ENCODE results near the gene WNT6.
"Not testable (repeated sequence)": the region's sequence is repeated elsewhere in the genome, so short reads cannot be mapped to it uniquely, and the experiment has no call there.

The WNT6 gene

DNA sequence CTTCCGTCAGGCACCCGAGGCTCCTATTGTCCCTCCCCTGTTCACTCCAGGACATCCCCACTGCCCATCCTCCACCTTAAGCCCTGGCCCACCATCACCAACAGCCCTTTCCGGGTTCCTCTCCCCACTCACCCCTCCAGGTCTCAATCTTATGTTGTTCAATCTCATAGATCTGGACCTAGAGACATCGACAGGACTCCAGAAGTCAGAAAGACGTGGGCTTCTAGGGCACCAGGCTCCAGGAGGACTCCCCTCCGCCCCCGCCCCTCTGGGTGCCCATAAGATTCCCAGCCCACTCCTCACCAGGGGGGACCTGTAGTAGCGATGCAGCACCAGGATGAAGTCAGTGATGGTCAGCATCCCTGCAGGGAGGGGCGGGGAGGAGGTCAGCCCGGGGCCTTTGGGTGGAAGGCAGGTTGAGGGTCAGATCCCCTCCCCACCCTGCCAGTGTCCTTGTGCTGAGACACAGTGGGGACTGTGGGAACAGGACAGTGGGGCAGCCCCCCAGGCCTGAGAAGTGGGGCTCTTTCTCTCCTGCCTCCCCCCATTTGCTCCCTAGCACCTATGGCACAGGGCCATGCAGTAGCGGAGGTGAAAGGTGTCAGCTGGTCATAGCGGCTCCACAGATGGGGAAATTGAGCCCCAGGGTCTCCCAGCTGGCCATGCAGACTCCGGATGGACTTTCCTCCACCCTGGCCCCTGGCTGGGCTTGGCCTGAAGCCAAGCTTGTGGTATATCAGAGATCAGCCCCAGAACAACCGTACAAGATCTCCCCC is 31.7 kb upstream of the WNT6 start:
- no peak for DNase-seq
- in situ Hi-C loops (cut with HindIII; ENCODE audit: low pct_ligation_motif_present, low pct_unique_long_range_greater_than_20kb, low sequenced_read_pairs), result no loop called here

DNA sequence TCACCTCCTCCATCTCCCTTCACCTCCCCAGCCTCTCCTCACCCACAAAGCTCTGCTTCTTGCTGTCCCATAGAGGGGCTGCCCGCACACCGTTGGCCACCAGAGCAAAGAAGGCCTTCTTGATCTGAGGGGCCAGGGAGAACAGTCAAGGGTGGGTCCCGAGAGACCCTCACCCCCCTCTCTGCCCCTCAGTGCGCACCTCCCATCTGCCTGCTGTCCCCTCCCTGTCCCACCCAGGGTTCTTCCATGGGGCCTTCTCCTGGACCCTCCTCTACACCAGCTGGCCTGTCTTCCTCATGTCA is 31.2 kb upstream of the WNT6 start:
- in situ Hi-C loops (cut with HindIII; ENCODE audit: low pct_ligation_motif_present, low pct_unique_long_range_greater_than_20kb, low sequenced_read_pairs), result no loop called here
- DNase-seq, result no peak

DNA sequence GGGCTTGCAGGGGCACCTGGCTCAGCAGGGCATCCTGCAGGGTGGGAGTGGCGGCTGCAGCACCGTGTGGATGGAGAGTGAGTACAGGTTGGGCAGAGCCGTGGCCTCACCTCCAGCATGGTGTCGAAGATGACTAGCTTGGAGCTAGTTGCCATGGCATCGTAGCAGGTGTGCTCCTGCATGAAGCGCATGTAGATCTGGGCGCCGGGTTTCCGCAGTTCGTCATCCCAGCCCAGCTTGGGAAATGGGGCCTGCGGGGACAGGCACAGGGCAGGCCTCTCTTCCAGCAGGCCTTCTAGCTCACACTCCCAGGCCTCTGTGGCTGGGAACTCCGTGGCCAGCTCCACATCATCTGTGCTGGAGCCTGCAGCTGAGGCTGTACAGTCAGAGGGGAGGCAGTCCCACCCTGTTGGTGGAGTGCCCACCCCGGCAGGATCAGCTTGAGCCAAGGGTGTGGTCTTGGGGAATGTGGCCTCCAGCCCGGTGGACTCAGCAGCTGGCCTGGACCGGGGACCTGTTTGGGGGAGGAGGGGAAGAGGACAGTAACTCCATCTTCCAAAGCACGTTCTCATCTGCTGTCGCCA is 29.6 kb upstream of the WNT6 start:
- in situ Hi-C loops (cut with HindIII; ENCODE audit: low pct_ligation_motif_present, low pct_unique_long_range_greater_than_20kb, low sequenced_read_pairs), result no loop called here
- no peak for DNase-seq

DNA sequence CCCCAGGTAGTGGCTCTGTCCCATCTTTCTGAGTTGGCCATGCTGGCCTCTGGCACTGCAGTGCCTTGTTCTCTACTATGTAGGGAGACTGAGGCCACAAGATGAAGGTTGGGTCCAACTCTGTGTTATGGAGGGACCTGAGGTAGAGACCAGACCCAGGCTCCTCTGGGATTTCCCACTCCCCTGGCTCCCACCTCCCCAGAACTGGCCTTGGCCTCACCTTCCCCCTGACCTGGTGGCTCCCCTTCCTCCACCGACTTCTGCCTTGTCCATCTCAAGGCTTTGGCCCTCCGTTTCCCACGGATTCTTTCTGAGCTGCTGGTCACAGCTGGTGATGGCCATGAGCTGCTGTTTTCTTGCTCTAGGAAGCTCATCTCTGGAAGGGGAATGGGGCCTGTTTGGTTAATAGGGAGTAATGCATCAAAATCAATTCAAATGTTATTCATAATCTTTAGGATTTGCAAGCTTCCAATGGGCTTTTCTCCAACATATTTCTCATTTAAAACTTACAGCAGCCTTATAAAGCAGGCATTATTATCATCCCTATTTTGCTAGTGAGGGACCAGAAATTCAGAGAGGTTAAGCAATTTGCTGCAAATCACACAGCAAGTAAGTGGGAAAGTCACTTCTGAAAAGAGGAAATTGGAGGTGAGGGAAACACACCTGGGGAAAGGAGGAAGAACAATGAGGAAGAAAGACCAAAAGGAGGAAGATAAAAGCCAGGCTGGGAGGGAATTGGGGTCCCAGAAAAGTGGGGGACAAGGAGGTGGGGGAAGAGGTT is 28.9 kb upstream of the WNT6 start:
- in situ Hi-C loops (cut with HindIII; ENCODE audit: low pct_ligation_motif_present, low pct_unique_long_range_greater_than_20kb, low sequenced_read_pairs), result no loop called here
- no peak for DNase-seq

DNA sequence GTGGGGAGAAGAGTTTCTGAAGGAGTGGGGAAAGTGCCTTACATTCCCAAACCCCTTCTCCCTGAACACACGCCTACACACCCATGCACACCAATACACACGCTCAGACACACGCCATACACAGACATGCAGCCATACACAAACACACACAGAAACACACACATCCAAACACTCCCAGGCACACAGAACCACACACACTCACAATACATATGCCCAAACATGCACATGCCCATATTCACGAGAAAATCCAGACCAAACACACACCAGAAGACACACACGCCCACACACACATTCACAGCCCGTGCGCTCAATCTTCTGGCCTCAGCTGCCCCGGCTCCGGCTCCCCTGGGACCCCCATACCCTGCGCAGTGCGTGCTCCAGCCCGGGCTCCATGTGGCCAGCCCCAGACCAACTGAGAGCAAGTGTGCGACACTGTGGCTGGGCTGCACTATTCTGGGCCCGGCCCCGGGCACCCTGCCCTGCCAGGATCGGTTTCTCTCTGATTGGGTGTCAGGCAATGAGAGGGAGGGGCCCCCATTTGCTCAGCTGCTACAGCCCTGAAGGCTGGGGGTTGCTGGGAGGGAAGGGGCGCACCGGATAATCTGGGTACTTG is 28.1 kb upstream of the WNT6 start, which contains the start of gene PRKAG3:
PRKAG3 (minus strand) TSS at position 426 of the 613 bp plus-strand sequence.
- in situ Hi-C loops (cut with HindIII; ENCODE audit: low pct_ligation_motif_present, low pct_unique_long_range_greater_than_20kb, low sequenced_read_pairs), result no loop called here
- DNase-seq, result no peak

DNA sequence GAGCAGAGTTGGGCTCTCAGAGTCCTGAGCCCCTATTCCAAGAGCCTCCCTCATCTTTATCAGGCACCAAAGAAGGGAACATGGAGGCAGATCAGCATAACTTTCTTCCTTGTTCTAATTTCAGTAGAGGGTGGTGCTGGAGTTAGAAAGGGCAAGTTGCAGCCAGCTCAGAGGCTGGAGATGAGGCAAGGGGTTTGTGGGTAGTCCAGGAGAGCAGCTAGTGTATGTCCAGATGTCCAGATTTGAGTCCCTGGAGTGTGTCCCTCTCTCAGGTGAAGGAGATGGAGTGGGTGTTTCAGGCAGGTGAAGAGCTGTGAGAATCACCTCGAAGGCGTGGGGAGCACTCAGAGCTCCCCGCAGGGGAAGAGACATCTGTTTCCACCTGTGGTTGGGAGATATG is 27.5 kb upstream of the WNT6 start:
- in situ Hi-C loops (cut with HindIII; ENCODE audit: low pct_ligation_motif_present, low pct_unique_long_range_greater_than_20kb, low sequenced_read_pairs), result no loop called here
- DNase-seq, result no peak

DNA sequence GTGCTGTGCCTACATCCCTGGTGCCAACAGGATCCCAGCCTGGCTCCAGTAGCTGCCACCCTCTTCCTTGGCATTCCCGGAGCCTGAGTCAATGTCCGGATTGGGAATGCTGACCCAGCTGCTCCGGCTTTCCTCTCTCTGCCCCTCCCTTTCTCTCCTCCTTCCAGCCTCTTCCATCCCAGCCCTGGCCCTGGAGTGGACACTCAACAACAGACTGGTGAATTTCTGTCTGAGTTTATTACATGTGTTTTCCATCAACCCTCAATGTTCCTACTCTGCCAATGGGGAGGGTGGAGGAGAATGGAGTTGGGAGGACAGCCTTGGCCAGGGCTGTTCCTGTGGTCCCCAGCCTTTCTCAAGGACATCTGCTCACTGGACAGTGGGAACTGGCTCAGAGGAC is 27.1 kb upstream of the WNT6 start:
- DNase-seq, result peak; percentile 69
- in situ Hi-C loops (cut with HindIII; ENCODE audit: low pct_ligation_motif_present, low pct_unique_long_range_greater_than_20kb, low sequenced_read_pairs), result no loop called here

DNA sequence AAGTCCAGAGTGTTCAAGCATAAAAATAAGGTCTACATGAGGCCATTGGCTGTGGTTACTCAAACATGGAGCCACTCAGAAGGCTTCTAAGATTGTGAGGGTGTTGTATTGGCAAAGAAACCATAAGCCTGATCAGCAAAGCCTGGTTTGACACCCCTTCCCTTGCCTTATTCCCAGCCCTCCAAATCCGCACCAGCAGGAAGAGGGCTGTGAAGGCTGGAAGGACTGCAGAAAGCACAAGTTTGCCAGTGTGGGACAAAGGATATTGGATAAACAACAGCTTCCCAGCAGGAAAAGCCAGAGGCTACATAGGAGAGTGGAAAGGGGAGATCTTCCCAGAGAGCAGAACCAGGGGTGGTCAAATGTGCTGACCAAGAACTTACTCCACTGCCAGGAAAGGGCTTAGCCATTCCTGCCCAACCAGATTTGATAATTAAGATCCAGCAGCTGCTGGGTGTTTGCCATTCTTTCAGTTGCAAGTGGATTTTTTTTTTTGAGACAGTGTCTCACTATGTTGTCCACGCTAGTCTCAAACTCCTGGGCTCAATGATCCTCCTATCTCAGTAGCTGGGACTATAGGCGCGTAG is 26.5 kb upstream of the WNT6 start:
- DNase-seq, result no peak
- in situ Hi-C loops (cut with HindIII; ENCODE audit: low pct_ligation_motif_present, low pct_unique_long_range_greater_than_20kb, low sequenced_read_pairs), result no loop called here

DNA sequence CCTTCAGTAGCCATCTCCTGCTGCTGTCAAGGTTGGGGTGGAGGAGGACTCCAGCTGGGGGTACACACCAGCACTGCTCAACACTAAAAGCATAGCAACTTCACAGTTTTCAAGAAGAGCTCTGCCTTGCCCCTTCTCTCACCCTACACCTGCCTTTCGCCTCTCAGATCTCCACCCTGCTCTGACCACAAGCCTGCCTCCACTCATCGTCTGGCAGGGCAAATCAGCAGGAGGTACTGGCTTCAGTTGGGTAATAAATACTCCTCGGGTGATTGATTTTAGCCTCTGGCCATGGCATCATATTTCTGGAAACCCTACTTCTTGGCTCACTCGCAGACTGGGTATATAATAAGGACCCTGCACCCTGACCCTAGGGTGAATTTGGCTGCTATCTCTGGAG is 24.9 kb upstream of the WNT6 start:
- in situ Hi-C loops (cut with HindIII; ENCODE audit: low pct_ligation_motif_present, low pct_unique_long_range_greater_than_20kb, low sequenced_read_pairs), result no loop called here

DNA sequence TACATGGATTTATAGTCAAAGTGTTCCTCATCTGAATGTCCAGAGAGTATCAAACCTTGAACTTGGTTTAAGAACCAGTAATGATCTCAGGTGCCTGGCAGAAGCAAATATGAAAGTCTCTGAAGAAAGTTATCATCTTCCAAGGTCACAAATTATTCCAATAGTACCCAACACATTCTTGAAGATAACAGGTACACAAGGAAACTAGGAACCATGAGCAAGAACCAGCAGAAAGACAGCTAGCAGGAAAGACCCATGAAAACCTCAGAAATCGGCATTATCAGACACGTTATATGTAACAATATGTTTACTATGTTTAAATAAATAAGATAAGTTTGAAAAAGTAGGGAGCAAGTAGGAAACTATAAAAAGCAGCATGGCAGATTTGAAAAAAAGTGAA is 22.1 kb upstream of the WNT6 start:
- in situ Hi-C loops (cut with HindIII; ENCODE audit: low pct_ligation_motif_present, low pct_unique_long_range_greater_than_20kb, low sequenced_read_pairs), result no loop called here

More for the DNA sequence above, 24.9 kb upstream of the WNT6 start:
- no peak for DNase-seq

DNA sequence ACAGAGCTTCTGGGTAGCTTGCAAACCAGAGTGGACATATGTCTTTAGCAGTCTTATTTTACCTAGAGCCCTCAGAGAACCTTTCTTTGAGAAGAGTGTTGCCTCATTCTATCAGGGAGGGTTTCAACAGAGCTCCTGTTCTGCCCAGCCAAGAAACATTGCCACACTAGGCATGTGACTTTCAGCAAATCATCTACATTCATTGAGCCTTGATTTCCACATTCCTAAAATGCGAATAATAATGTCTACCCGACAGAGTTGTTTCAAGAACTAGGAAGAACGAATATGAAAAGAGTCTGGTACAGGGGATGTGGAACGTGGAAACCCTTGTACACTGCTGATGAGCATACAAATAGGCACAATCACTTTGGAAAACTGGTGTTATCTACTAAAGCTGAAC is 20.2 kb upstream of the WNT6 start:
- in situ Hi-C loops (cut with HindIII; ENCODE audit: low pct_ligation_motif_present, low pct_unique_long_range_greater_than_20kb, low sequenced_read_pairs), result no loop called here
- DNase-seq, result no peak

More for the DNA sequence above, 22.1 kb upstream of the WNT6 start:
- no peak for DNase-seq

DNA sequence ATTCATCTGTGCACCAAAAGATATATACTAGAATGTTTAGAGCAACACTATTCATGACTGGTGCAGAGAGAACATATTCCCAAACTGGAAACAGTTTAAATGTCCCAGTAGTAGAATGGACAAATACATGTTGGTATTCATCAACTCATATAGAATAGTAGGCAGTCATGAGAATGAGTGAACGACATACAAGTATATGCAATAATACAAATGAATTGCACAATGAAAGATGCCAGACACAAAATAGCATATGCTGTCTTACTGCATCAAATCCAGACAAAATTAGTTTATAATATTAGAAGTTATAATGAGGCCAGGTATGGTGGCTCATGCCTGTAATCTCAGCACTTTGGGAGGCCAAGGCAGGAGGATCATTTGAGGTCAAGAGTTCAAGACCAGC is 19.7 kb upstream of the WNT6 start:
- DNase-seq, result no peak
- in situ Hi-C loops (cut with HindIII; ENCODE audit: low pct_ligation_motif_present, low pct_unique_long_range_greater_than_20kb, low sequenced_read_pairs), result no loop called here

DNA sequence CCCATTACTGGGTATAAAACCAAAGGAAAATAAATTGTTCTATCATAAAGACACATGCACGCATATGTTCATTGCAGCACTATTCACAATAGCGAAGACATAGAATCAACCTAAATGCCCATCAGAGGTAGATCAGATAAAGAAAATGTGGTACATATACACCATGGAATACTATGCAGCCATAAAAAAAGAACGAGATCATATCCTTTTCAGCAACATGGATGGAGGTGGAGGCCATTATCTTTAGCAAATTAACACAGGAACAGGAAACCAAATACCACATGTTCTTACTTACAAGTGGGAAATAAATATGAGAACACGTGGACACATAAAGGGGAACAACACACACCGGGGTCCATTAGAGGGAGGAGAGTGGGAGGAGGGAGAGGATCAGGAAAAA is 15.3 kb upstream of the WNT6 start:
- in situ Hi-C loops (cut with HindIII; ENCODE audit: low pct_ligation_motif_present, low pct_unique_long_range_greater_than_20kb, low sequenced_read_pairs); DNase-seq: not testable (repeated sequence)

DNA sequence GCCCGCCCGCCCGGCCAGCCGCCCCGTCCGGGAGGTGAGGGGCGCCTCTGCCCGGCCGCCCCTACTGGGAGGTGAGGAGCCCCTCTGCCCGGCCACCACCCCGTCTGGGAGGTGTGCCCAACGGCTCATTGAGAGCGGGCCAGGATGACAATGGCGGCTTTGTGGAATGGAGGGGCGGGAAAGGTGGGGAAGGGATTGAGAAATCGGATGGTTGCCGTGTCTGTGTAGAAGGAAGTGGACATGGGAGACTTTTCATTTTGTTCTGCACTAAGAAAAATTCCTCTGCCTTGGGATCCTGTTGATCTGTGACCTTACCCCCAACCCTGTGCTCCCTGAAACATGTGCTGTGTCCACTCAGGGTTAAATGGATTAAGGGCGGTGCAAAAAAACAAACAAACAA is 12.6 kb upstream of the WNT6 start:
- in situ Hi-C loops (cut with HindIII; ENCODE audit: low pct_ligation_motif_present, low pct_unique_long_range_greater_than_20kb, low sequenced_read_pairs); DNase-seq: not testable (repeated sequence)

DNA sequence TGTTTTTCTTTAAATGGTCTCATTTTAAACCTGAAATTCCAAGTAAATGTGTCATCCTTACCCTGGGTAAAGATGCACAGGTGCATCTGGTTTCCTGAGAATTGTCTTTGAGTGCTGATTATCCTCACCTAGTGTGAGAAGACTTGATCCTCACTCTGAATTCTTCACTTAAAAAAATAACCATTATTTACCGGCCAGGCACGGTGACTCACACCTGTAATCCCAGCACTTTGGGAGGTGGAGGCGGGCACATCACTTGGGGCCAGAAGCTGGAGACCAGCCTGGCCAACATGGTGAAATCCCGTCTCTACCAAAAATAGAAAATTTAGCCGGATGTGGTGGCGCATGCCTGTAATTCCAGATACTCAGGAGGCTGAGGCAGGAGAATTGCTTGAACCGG is 9.9 kb upstream of the WNT6 start:
- DNase-seq, result no peak
- in situ Hi-C loops (cut with HindIII; ENCODE audit: low pct_ligation_motif_present, low pct_unique_long_range_greater_than_20kb, low sequenced_read_pairs), result no loop called here

DNA sequence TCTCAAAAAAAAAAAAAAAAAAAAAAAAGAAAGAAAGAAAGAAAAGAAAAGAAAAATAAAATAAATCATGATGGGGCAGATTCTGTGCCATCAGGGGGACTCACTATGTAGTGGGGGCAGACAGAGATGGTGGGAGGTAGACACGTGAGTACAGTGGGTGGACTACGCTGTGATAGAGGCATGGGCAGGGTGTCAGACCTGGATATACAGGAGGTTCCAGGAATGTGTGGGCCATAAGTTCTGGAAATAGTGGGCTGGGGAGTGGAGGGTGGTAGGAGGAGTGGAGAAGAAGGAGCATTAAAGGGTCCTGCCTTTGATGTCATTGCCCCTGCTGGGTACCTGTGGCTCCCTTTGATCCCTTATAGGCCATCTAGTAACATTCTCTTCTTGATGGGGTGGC is 8.8 kb upstream of the WNT6 start:
- DNase-seq, result no peak
- in situ Hi-C loops (cut with HindIII; ENCODE audit: low pct_ligation_motif_present, low pct_unique_long_range_greater_than_20kb, low sequenced_read_pairs), result no loop called here

DNA sequence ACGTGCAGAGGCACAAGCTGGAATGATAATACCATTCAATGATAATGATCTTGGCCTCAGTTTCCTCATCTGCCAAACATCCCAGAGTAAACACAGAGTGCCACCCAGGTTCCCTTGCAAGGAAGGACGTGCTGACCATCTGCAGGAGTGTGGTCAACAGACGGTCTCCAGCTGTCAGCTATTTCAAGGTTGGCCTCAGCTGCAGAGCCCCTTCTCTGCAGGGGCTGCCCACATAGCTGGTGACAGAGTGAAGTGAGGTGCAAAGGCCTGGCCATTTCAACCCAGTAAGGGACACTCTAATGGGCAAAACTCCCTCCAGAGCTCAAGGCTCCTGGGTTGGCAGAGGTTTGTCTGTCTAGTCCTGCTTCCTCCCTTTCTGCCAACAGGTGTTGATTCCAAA is 8.3 kb upstream of the WNT6 start:
- no peak for DNase-seq
- in situ Hi-C loops (cut with HindIII; ENCODE audit: low pct_ligation_motif_present, low pct_unique_long_range_greater_than_20kb, low sequenced_read_pairs), result no loop called here

DNA sequence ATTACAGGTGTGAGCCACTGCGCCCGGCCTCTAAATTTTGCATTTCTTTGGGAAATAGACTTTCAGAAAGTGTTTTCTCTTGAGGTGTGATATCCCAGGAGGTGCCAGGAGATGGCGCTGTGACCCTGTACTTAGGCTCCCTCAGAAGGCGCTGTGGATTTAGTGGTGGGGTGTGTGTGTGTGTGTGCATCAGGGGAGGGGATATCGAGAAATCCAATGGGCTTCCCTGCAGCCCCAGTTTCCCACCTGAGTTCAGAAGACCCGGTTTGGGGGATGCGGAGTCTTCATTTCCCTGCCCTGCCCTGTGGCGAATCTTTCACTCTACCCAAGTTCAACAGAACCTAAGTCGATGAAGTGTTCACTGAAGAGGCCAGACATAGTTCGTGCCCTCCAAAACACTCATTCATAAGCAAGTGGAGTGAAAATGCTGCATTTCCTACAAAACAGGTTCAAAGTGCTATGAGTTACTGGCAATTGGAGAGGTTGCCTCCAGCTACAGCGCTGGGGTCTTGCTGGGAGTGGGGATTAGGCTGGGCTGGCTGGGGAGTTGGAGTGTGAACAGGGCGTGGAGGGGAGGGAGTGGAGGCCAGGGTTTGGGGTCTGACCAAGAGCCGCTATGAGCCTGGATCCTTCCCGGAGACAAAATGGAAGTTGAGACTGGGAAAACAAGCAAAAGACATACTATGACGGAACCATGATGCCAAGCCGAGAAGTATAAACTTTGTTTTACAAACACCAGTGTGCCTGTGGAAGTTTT is 6.5 kb upstream of the WNT6 start:
- in situ Hi-C loops (cut with HindIII; ENCODE audit: low pct_ligation_motif_present, low pct_unique_long_range_greater_than_20kb, low sequenced_read_pairs), result no loop called here
- DNase-seq, result peak; percentile 60

All from ACHN (cell line).